Muscle of back (tissue), 11 donors: Measurements from ENCODE around the gene SLC26A2. TPM values are rescaled to one million over a fixed set of nuclear protein-coding genes. Genes with fewer than 3 reads are reported as not detected.

Experiments
- DNase-seq, 3 donors: peaks; one replicate each; pipeline versions ENCODE4 v3.0.0 to v3.0.0-alpha.2; 2013
- polyA plus RNA-seq, 10 donors: library from polyadenylated mRNA; unstranded; fragments of 120-200 nt; gene quantifications; one replicate each; pipeline ENCODE4 v1.2.1, GENCODE V29; 2013; ENCODE audit not compliant: insufficient read length in 10 of 10

The SLC26A2 gene
- polyA plus RNA-seq, 10 donors, result 9.4 to 13.1 (median 11.3) TPM

GRCh38 chr5:150033334-150033733, 72.8 kb downstream of the SLC26A2 start:
- no peak for DNase-seq

- peak; percentile 63 to 75 (median 72) for DNase-seq
These were observed 74.1 kb downstream of the SLC26A2 start for GRCh38 chr5:150034662-150035061.

GRCh38 chr5:150035139-150035895, 74.8 kb downstream of the SLC26A2 start:
- DNase-seq, result no peak

DNA sequence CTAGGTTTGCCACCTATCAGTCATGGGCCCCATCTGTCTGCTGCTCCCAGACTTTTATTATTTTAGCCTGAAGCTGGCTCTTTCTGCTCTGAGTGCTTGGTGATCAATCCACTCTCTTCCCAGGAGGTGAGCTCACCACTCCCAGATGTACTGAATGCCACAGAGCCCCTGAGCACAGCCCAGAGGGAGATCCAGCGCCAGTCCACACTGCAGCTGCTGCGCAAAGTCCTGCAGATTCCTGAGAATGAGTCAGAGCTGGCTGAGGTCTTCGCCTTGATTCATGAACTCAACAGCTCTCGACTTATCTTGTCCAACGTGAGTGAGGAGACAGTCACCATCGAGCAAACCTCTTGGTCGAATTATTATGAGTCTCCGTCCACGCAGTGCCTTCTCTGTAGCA, 76.0 kb downstream of the SLC26A2 start:
- peak; percentile 34 to 93 (median 57) for DNase-seq

Other genes starting within 250 kb of the SLC26A2 start
- gene PPARGC1B, start 230.4 kb upstream of the SLC26A2 start, polyA plus RNA-seq, result 1 to 10 TPM; 3.5 to 9.0 (median 6.3) TPM
- under 1 TPM; 0.03 to 0.12 (median 0.06) TPM for gene PDE6A, start 16.0 kb upstream of the SLC26A2 start, polyA plus RNA-seq
- 1 to 10 TPM; 1.8 to 3.2 (median 2.5) TPM for gene TIGD6, start 39.9 kb downstream of the SLC26A2 start, polyA plus RNA-seq
- gene HMGXB3, start 40.0 kb downstream of the SLC26A2 start, polyA plus RNA-seq, result 10 to 100 TPM; 13.2 to 30.9 (median 19.6) TPM
- gene CSF1R, start 125.8 kb downstream of the SLC26A2 start, polyA plus RNA-seq, result 10 to 100 TPM; 23.4 to 36.4 (median 27.8) TPM
- gene PDGFRB, start 195.1 kb downstream of the SLC26A2 start, polyA plus RNA-seq, result 100 to 1,000 TPM in 9 of 10 donors, 10 to 100 TPM in 1; 89.2 to 173 (median 143) TPM
- gene CDX1, start 206.0 kb downstream of the SLC26A2 start, polyA plus RNA-seq, result under 1 TPM in 7 of 10 donors, not detected in 3; 0.13 to 0.63 (median 0.24) TPM
- gene SLC6A7, start 229.3 kb downstream of the SLC26A2 start, polyA plus RNA-seq, result 1 to 10 TPM in 1 of 10 donors, under 1 TPM in 9; 0.15 to 1.7 (median 0.41) TPM